Hepatocyte (in vitro differentiated cells): ENCODE data around the gene SKAP1.

Source experiments
- CTCF ChIP-seq: fragments of 200-600 bp; sonication (generic); IDR thresholded peaks from 2 replicates; pipeline ENCODE4 v1.5.1; 2016; ENCODE audit warnings: antibody characterized with exemption, mild to moderate bottlenecking; ENCODE audit not compliant: poor library complexity
- EZH2 ChIP-seq: fragments of 200-600 bp; sonication (generic); IDR thresholded peaks from 2 replicates; pipeline ENCODE4 v1.6.1; 2016; ENCODE audit warnings: antibody characterized with exemption, mild to moderate bottlenecking, borderline replicate concordance
- EZH2phosphoT487 ChIP-seq: fragments of 200-600 bp; sonication (generic); IDR thresholded peaks from one replicate; pipeline ENCODE4 v1.6.1; 2018; ENCODE audit warnings: antibody characterized with exemption, mild to moderate bottlenecking, low read depth, moderate library complexity; ENCODE audit not compliant: unreplicated experiment, severe bottlenecking

- TF ChIP-seq CTCF (no peak), EZH2 (no peak), EZH2phosphoT487 (no peak)
Measured at GRCh38 chr17:48282303-48282702, 147.7 kb downstream of the SKAP1 start.
